HG02870 (cell line): ENCODE measurements around the gene RPP25.

ENCODE experiments used
- ATAC-seq: cut with Tn5 transposase; IDR thresholded peaks from one replicate; pipeline ENCODE4 v1.9.1; 2021; ENCODE audit warnings: mild to moderate bottlenecking, moderate library complexity; ENCODE audit not compliant: unreplicated experiment

Gene RPP25, protein sequence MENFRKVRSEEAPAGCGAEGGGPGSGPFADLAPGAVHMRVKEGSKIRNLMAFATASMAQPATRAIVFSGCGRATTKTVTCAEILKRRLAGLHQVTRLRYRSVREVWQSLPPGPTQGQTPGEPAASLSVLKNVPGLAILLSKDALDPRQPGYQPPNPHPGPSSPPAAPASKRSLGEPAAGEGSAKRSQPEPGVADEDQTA

GRCh38 chr15:74956648-74957475 is at the start of gene RPP25:
RPP25 (minus strand) TSS chr15:74956772; CDS start chr15:74956583, 189 bp downstream.
- no peak for ATAC-seq

DNA sequence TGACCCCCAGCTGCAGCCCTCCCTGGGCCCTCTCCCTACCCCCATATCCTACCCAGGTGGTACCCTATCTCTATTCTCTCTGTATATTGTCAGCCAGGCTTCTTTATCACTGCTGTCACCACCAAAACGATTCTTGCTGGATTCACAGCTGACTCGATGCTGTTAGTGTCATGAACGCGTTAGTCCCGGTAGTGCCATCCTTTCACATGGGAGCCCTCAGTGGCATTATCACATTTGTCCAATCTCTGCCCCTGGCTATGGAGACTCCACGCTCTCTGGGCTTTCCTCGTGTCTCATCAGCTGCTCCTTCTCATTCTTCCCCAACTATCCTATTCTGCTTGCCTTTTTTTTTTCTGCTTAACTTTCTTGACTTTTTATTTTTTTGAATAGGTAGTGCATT is 45.8 kb upstream of the RPP25 start:
- no peak for ATAC-seq

DNA sequence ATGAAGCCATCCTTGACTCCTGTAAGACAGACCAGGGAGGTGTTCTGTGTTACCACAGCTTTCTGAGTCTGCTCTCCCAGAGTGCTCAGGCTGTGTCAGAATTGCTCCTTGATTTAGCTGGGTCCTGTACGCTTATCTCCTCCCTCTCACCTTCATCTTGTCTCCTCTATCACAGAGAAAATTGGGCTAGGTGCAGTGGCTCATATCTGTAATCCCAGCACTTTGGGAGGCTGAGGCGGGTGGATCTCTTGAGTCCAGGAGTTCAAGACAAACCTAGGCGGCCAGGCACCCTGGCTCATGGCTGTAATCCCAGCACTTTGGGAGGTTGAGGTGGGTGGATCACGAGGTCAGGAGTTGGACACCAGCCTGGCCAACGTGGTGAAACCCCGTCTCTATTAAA is 44.7 kb upstream of the RPP25 start:
- ATAC-seq = no peak

GRCh38 chr15:74997543-74997942 is 41.0 kb upstream of the RPP25 start:
- ATAC-seq = no peak

GRCh38 chr15:74997141-74997540 is 40.6 kb upstream of the RPP25 start:
- no peak for ATAC-seq

GRCh38 chr15:74995779-74996765 is 39.5 kb upstream of the RPP25 start:
- ATAC-seq = no peak

- no peak for ATAC-seq
These were observed 38.7 kb upstream of the RPP25 start, which contains the start of gene SCAMP5 for GRCh38 chr15:74995182-74995778. SCAMP5 (plus strand) TSS chr15:74995563; CDS start chr15:75011840, 16,277 bp downstream.

DNA sequence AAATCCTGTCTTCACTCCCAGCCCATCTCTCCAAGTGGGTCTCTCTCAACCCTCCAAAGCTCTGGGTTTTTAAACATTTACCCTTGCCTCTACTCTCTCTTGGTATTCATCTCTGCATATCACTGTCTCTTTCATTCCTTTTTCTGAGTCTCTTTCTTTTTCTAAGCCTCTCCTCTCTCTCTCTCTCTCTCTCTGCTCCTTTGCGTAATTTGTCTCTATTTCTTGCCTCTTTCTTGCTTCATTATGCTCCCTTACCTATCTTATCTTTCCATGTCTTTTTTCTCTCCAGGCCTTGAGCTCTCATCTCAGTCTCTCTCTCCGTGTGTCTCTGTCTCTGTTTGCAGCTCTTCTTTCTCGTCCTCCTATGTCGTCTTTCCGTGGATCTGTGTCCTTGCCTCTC is 38.1 kb upstream of the RPP25 start:
- ATAC-seq = no peak

DNA sequence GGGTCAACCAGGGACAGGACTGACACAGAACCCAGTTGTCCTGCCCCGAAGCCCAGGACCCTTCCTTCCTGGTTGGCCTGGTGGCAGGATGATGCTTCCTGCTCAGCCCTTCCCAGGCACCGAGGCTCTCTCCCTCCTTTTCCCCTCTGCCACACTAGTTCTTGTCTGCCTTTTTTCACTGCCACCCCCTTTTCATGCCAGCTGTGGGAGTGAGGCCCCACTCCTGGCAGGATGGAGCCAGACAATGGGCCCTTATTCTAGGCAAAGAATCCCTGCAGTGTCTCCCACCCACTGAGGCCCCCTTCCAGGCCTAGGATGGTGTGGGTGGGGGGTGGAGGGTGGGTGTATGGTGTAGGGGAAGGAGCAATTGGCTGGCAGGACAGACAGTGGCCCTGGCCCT is 37.7 kb upstream of the RPP25 start:
- no peak for ATAC-seq

- no peak for ATAC-seq
These were observed 36.0 kb upstream of the RPP25 start for GRCh38 chr15:74992619-74993018.

- ATAC-seq = no peak
These were observed 33.0 kb upstream of the RPP25 start for GRCh38 chr15:74989527-74989926.

DNA sequence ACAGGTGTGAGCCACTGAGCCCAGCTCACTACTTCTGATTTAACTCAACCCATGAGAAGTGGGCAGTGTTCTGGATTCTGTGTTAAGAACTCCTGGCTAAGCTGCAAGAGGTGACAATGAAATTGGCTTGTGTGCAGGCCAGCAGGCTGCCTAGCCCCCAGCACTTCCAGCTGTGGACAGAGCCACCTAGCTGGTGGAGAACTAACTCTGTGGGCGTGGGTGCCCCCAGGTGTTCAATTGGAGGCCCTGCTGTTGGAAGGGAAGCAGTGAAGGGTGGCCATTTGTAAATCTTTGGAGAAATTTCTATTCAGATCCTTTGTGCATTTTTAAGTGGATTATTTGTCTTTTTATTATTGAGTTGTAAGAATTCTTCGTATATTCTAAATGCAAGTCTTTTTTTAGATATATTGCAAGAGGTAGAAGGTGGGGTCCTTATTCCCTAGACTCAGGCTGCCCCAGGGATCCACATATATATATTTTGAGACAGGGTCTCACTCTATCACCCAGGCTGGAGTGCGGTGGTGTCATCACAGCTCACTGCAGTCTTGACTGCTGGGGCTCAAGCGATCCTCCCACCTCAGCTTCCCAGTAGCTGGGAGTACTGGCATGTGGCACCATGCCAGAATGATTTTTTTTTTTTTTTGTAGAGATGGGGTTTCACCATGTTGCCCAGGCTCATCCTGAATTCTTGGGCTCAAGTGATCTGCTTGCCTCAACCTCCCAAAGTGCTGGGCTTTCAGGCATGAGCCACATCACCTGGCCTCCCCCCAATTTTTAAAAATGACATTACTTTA is 31.6 kb upstream of the RPP25 start:
- ATAC-seq = no peak

DNA sequence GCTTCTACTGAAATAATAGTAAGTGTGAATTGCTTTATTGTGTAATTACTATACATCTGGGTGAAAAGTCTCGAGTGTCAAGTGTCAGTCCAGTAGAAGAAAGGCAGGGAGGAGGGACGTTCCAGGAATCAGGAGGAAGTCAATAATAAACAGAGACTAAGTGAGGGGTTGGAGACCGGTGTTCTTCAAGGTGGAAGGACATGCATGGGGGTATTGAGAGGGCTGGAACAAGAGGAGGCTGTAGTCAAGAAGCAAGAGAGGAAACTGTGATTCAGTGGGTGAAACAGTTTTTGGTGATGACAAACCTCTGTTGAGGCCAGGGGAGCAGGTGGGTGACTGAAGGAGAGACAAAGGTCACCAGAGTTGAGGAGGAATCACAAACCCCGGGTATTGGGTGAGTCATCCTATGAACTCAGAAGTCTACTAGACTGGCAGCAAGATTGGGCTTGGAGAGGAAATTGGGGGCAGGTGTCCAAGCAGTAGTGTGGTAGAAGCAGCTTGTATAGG is 27.2 kb upstream of the RPP25 start:
- no peak for ATAC-seq

GRCh38 chr15:74982183-74982582 is 25.6 kb upstream of the RPP25 start:
- ATAC-seq = no peak

GRCh38 chr15:74978503-74978902 is 21.9 kb upstream of the RPP25 start:
- ATAC-seq = no peak

- ATAC-seq = no peak
These were observed 21.5 kb upstream of the RPP25 start for GRCh38 chr15:74978077-74978476.

DNA sequence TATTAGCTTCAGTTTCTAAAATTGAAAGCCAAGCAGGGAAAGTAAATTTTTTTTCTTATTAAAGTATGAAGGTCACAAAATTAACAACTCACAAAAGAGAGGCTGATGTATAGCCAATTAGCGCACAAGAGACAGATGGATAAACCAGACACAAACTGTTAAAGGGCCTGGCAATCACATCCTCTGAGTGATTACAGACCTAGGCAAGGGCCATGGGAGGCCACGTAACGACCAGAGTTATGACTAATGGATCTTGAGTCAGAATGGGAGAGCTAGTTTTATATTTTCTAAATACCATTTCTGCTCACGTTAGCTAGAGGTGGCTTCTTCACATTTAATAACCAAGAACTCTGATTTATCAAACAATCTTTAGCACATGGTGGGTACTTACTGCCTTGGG is 21.0 kb upstream of the RPP25 start:
- no peak for ATAC-seq

DNA sequence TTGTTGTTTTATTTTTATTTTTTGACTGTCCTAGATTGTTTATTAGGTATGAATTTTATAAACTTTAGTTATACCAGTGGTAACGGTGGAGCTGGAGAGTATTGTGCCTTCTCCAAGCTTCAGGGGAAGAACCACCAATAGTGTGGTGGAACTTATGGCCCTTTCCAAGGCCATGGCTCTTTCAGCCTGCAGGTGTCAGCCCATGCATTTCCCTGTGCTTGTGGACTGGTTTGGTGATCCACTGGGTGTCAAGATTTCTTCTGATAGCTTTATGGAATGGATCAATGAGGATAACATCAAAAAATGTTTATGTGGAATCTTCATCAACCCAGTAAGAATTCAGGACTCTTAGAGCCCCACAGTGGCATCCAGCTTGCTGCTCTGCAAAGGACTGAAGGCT is 19.6 kb upstream of the RPP25 start:
- ATAC-seq = no peak

GRCh38 chr15:74967670-74968069 is 11.1 kb upstream of the RPP25 start:
- ATAC-seq = no peak

- ATAC-seq = no peak
These were observed 8.2 kb upstream of the RPP25 start for GRCh38 chr15:74964794-74965193.
